Adipocyte (in vitro differentiated cells): ENCODE measurements around the gene DKK3.

Experiments
- DNase-seq: peaks from one replicate; pipeline ENCODE4 v3.0.0-alpha.2; 2015; ENCODE audit warnings: low read depth
- H3K27me3 ChIP-seq: replicated peaks from 2 replicates; pipeline ENCODE4 v1.7.0; 2013; ENCODE audit warnings: mild to moderate bottlenecking, low read length, moderate library complexity; ENCODE audit not compliant: control insufficient read depth, insufficient read depth
- H3K36me3 ChIP-seq: 2 replicates; pipeline ENCODE4 v1.7.0; 2013; ENCODE audit warnings: low read length, mild to moderate bottlenecking, moderate library complexity; ENCODE audit not compliant: control insufficient read depth, insufficient read depth, severe bottlenecking
- H3K4me1 ChIP-seq: 2 replicates; pipeline ENCODE4 v1.7.0; 2013; ENCODE audit warnings: mild to moderate bottlenecking, low read length, moderate library complexity; ENCODE audit not compliant: control insufficient read depth, insufficient read depth
- H3K4me3 ChIP-seq: 2 replicates; pipeline ENCODE4 v1.7.0; 2013; ENCODE audit warnings: mild to moderate bottlenecking, low read length, moderate library complexity
- H3K9ac ChIP-seq: 2 replicates; pipeline ENCODE4 v1.7.0; 2013; ENCODE audit warnings: mild to moderate bottlenecking, low read length, moderate library complexity
- H3K9me3 ChIP-seq: 2 replicates; pipeline ENCODE4 v1.7.0; 2013; ENCODE audit warnings: mild to moderate bottlenecking, low read length, moderate library complexity; ENCODE audit not compliant: control insufficient read depth

The DKK3 gene

DNA sequence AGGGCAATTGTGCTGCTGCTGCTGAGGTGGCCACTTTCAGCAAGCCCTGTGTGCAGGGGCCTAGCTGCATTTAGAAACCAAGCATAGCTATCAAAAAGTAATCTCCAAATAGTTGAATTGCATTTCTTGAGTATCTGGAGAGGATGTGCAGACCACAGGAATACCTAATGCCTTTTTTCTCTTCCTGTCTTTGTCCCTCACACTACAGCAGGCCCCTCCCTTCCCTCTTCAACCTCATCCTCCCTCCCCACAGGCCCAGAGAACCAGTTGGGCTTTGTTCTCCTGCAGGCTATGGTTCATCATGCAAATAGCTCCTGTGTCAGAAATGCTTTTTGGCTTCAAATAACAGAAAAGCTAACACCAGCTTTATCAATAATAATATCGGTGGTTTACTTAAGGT, 47.7 kb downstream of the DKK3 start:
- no peak for DNase-seq
- H3K4me1 ChIP-seq, result no peaks in the 10 kb centered on the region
- no peaks in the 10 kb centered on the region for H3K9me3 ChIP-seq

GRCh38 chr11:11959601-11960000, 48.8 kb downstream of the DKK3 start:
- no peak overlapping the region for H3K4me3 ChIP-seq
- DNase-seq, result no peak
- H3K27me3 ChIP-seq, result no peaks in the 10 kb centered on the region
- no peak overlapping the region for H3K9ac ChIP-seq
- H3K9me3 ChIP-seq, result no peaks in the 10 kb centered on the region
- peaks cover 51% of the 10 kb centered on the region for H3K36me3 ChIP-seq
- H3K4me1 ChIP-seq, result no peaks in the 10 kb centered on the region

More for the DNA sequence above, 47.7 kb downstream of the DKK3 start:
- H3K9ac ChIP-seq, result no peak overlapping the region
- H3K27me3 ChIP-seq, result no peaks in the 10 kb centered on the region
- no peak overlapping the region for H3K4me3 ChIP-seq
- H3K36me3 ChIP-seq, result peaks cover 41% of the 10 kb centered on the region

- Histone ChIP-seq H3K4me3 (no peak overlapping the region), H3K27me3 (no peaks in the 10 kb centered on the region), H3K4me1 (no peaks in the 10 kb centered on the region), H3K36me3 (peaks cover 61% of the 10 kb centered on the region), H3K9ac (no peak overlapping the region), H3K9me3 (no peaks in the 10 kb centered on the region)
- no peak for DNase-seq
Measured at GRCh38 chr11:11958403-11959231, 49.8 kb downstream of the DKK3 start.

DNA sequence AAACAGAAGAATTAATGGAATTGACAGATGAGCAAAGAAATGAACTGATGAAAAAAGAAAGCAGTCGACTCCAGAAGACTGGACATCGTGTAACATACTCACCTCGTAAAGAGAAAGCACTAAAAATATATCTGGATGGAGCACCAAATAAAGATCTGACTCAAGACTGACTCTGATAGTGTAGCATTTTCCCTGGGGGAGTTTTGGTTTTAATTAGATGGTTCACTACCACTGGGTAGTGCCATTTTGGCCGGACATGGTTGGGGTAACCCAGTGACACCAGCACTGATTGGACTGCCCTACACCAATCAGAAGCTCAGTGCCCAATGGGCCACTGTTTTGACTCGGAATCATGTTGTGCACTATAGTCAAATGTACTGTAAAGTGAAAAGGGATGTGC, 52.4 kb downstream of the DKK3 start:
- no peaks in the 10 kb centered on the region for H3K27me3 ChIP-seq
- H3K36me3 ChIP-seq, result peaks cover 87% of the 10 kb centered on the region
- H3K9ac ChIP-seq, result no peak overlapping the region
- DNase-seq, result no peak
- no peaks in the 10 kb centered on the region for H3K4me1 ChIP-seq
- no peak overlapping the region for H3K4me3 ChIP-seq
- H3K9me3 ChIP-seq, result no peaks in the 10 kb centered on the region

- Histone ChIP-seq H3K36me3 (peaks cover 100% of the 10 kb centered on the region), H3K27me3 (no peaks in the 10 kb centered on the region), H3K9me3 (no peaks in the 10 kb centered on the region), H3K9ac (no peak overlapping the region), H3K4me1 (peaks cover 3% of the 10 kb centered on the region), H3K4me3 (no peak overlapping the region)
- DNase-seq, result no peak
Measured at GRCh38 chr11:11952036-11952435, 56.4 kb downstream of the DKK3 start.

DNA sequence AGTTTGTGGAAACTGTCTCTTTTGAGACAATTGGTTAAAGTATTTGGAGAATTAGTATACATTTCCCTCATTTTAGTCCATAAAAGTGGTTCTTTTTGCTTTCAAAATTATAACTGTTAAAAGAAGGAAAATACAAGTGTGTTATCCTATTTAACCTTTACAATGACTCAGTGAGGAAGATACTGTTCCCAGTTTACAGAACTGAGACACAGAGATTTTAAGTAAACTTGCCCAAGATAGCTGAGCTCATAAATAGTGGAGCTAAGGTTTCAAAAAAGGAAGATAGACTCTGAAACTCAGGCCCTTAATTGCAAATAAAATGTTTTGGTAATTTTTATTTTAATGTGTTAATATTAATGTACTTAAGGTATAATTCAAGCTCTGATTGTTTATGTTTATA, 58.9 kb downstream of the DKK3 start:
- no peak for DNase-seq
- Histone ChIP-seq H3K4me3 (no peak overlapping the region), H3K36me3 (peaks cover 85% of the 10 kb centered on the region), H3K9ac (no peak overlapping the region), H3K4me1 (peaks cover 17% of the 10 kb centered on the region), H3K9me3 (no peaks in the 10 kb centered on the region), H3K27me3 (no peaks in the 10 kb centered on the region)

DNA sequence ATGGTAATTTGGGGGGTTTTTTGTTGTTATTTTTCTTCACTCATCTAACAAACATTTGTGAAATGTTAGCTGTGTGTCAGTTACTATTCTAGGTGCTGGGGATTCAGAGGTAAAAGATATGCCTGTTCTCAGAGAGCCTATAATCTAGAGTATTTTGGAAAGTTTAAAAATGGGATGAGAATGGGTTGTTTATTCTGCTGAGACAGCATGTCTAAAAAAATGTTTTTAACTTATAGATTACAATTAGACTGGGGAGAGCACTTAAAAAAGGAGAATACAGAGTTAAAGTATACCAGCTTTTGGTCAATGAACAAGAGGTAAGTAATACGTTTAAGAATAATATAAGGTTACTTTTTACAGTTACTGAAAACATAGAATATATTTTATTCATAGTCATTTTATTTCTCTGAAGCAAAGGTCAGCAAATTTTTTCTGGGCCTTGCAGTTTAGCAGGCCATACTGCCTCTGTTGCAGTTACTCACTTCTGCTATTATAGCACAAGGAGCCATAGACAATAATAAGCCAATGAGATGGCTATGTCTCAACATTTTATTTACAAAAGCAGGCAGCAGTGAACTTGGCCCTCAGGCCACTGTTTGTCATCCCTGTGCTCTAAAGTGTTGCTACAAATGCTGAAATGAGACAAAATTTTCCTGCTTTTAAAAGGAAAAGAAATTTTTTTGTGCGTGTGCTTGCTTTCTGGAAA, 60.0 kb downstream of the DKK3 start:
- no peaks in the 10 kb centered on the region for H3K9me3 ChIP-seq
- H3K9ac ChIP-seq, result no peak overlapping the region
- no peak overlapping the region for H3K4me3 ChIP-seq
- peaks cover 22% of the 10 kb centered on the region for H3K4me1 ChIP-seq
- no peak for DNase-seq
- H3K27me3 ChIP-seq, result no peaks in the 10 kb centered on the region
- H3K36me3 ChIP-seq, result peaks cover 79% of the 10 kb centered on the region

DNA sequence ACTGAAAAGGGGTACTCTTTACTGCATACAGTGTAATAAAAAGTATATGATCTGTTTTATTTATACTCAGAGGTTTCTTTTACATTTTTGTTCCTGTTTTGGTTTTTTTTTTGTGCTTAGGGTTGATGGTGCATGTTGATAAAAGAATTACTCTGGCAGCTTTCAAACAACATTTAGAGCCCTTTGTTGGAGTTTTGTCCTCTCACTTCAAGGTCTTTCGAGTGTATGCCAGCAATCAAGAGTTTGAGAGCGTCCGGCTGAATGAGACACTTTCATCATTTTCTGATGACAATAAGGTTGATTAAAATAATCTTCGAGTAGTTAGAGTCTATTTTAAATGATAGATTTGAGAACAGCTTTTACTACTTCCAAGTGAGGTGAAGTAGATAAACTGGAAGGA, 60.6 kb downstream of the DKK3 start:
- no peaks in the 10 kb centered on the region for H3K9me3 ChIP-seq
- H3K27me3 ChIP-seq, result no peaks in the 10 kb centered on the region
- peaks cover 79% of the 10 kb centered on the region for H3K36me3 ChIP-seq
- no peak overlapping the region for H3K9ac ChIP-seq
- H3K4me3 ChIP-seq, result no peak overlapping the region
- no peak for DNase-seq
- H3K4me1 ChIP-seq, result peaks cover 22% of the 10 kb centered on the region

DNA sequence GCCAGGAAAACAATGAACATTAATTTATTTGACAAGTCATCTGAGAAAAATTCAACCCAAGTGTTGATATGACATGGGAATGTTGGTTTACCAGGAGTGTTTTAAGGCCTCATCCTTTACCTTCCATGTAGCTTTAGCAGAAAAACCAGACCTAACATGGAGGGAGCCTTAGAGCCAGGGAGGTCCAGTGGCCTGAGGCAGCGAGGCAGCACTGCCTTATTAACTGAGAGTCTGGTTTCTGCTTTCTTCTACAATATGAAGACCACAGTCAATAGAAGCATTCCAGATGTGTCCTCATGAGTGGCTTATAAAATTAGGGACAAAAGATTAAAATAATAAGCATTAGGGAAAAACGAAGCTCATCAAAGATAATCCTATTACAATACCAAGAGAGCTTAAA, 61.5 kb downstream of the DKK3 start:
- no peak overlapping the region for H3K4me3 ChIP-seq
- H3K9ac ChIP-seq, result no peak overlapping the region
- peaks cover 22% of the 10 kb centered on the region for H3K4me1 ChIP-seq
- H3K27me3 ChIP-seq, result no peaks in the 10 kb centered on the region
- H3K36me3 ChIP-seq, result peaks cover 79% of the 10 kb centered on the region
- no peak for DNase-seq
- H3K9me3 ChIP-seq, result no peaks in the 10 kb centered on the region

GRCh38 chr11:11946180-11946579, 62.2 kb downstream of the DKK3 start:
- H3K27me3 ChIP-seq, result no peaks in the 10 kb centered on the region
- peaks cover 22% of the 10 kb centered on the region for H3K4me1 ChIP-seq
- DNase-seq, result peak; percentile 37
- peaks cover 76% of the 10 kb centered on the region for H3K36me3 ChIP-seq
- H3K9me3 ChIP-seq, result no peaks in the 10 kb centered on the region
- H3K9ac ChIP-seq, result no peak overlapping the region
- no peak overlapping the region for H3K4me3 ChIP-seq

- H3K4me3 ChIP-seq, result no peak overlapping the region
- H3K4me1 ChIP-seq, result peaks cover 22% of the 10 kb centered on the region
- H3K9ac ChIP-seq, result no peak overlapping the region
- no peaks in the 10 kb centered on the region for H3K27me3 ChIP-seq
- DNase-seq, result no peak
- H3K9me3 ChIP-seq, result no peaks in the 10 kb centered on the region
- peaks cover 75% of the 10 kb centered on the region for H3K36me3 ChIP-seq
Measured at GRCh38 chr11:11944444-11944843, 64.0 kb downstream of the DKK3 start.
